Small intestine (tissue), 7 donors: ENCODE measurements around the gene RNU4-1. TPM values are rescaled to one million over a fixed set of nuclear protein-coding genes. Genes with fewer than 3 reads are reported as not detected.
A peak's percentile ranks its signal among the peaks of the same experiment; 100 is the strongest.

Experiments used
- DNase-seq, 2 donors: peaks; one replicate each; pipeline versions ENCODE4 v3.0.0 to v3.0.0-alpha.2; 2013
- FAIRE-seq: peaks from 2 replicates; lab custom pipeline; 2012; peaks lifted over from hg19 to GRCh38; lab: Jason Lieb, UNC
- H3K27ac ChIP-seq, 3 donors: one replicate each; pipeline ENCODE4 v1.5.1; 2013; ENCODE audit warnings: low read length in 2 of 3, mild to moderate bottlenecking in 2 of 3, control low read depth in 1 of 3, inconsistent platforms in 1 of 3, low read depth in 1 of 3, moderate library complexity in 1 of 3
- H3K27me3 ChIP-seq, 3 donors: one replicate each; pipeline ENCODE4 v1.6.1; 2013; ENCODE audit warnings: low read length in 3 of 3, inconsistent platforms in 1 of 3; ENCODE audit not compliant: control insufficient read depth in 3 of 3, insufficient read depth in 3 of 3
- H3K36me3 ChIP-seq, 3 donors: one replicate each; pipeline ENCODE4 v1.6.1; 2013; ENCODE audit warnings: low read length in 3 of 3, inconsistent platforms in 1 of 3, low read depth in 1 of 3, mild to moderate bottlenecking in 1 of 3, moderate library complexity in 1 of 3; ENCODE audit not compliant: control insufficient read depth in 3 of 3, insufficient read depth in 2 of 3
- H3K4me1 ChIP-seq, 3 donors: one replicate each; pipeline ENCODE4 v1.6.1; 2013; ENCODE audit warnings: low read length in 2 of 3, inconsistent platforms in 1 of 3, low read depth in 1 of 3, mild to moderate bottlenecking in 1 of 3, moderate library complexity in 1 of 3; ENCODE audit not compliant: control insufficient read depth in 3 of 3, insufficient read depth in 2 of 3
- H3K4me3 ChIP-seq, 3 donors: one replicate each; pipeline ENCODE4 v1.5.1; 2013; ENCODE audit warnings: low read length in 3 of 3, control low read depth in 1 of 3, inconsistent platforms in 1 of 3, low read depth in 1 of 3, mild to moderate bottlenecking in 1 of 3, moderate library complexity in 1 of 3
- H3K9me3 ChIP-seq, 2 donors: one replicate each; pipeline ENCODE4 v1.6.1; 2013; ENCODE audit warnings: low read depth in 1 of 2, low read length in 1 of 2; ENCODE audit not compliant: control insufficient read depth in 2 of 2, insufficient read depth in 1 of 2
- WGBS, 3 donors: extraction: QIAGEN DNeasy Blood & Tissue Kit; methylation state at CpG; one replicate each; pipeline ENCODE4 v1.1.7; 2013; 5-methylcytosine and 5-hydroxymethylcytosine counted together
- polyA plus RNA-seq, 4 donors: library from polyadenylated mRNA; stranded (reverse) in 3 of 4; unstranded in 1 of 4; fragments of 200-250 nt in 3 of 4; fragments of 120-200 nt in 1 of 4; gene quantifications; one replicate each; pipeline versions ENCODE4 v1.2.1 to v1.2.3, GENCODE V29; 2013
- donor health status: healthy with polysubstance abuse.
- donor health status: control.
- donor health status: control.
- donor health status: Bipolar disorder and iron deficiency.
- donor health status: healthy.

The RNU4-1 gene
- polyA plus RNA-seq, 4 donors = not detected

GRCh38 chr12:120264086-120264903 is 28.7 kb downstream of the RNU4-1 start:
- H3K27ac ChIP-seq = peak overlapping the region; percentile 84 to 89 (median 84)
- no peaks in the 10 kb centered on the region for H3K9me3 ChIP-seq
- H3K4me1 ChIP-seq = peaks cover 9 to 53% (median 12%) of the 10 kb centered on the region in 3 donors
- DNase-seq (peak; percentile 30 to 48), FAIRE-seq (no peak)
- H3K27me3 ChIP-seq = no peaks in the 10 kb centered on the region
- peak overlapping the region; percentile 92 to 96 (median 93) for H3K4me3 ChIP-seq
- 42 to 46% (median 44%) methylated on average over 15 of the region's 15 CpGs for WGBS, 3 donors
- peaks cover 0 to 32% (median 0%) of the 10 kb centered on the region in 3 donors for H3K36me3 ChIP-seq

GRCh38 chr12:120263748-120264085 is 29.3 kb downstream of the RNU4-1 start:
- peak; percentile 23 to 41 for DNase-seq
- Histone ChIP-seq H3K27ac (peak overlapping the region; percentile 84 to 89 (median 84)), H3K4me3 (peak overlapping the region in 2 of 3 donors; percentile 92 to 93), H3K4me1 (peaks cover 9 to 58% (median 12%) of the 10 kb centered on the region in 3 donors), H3K36me3 (peaks cover 0 to 32% (median 0%) of the 10 kb centered on the region in 3 donors), H3K9me3 (no peaks in the 10 kb centered on the region), H3K27me3 (no peaks in the 10 kb centered on the region)
- FAIRE-seq = no peak
- whole genome bisulfite sequencing, 3 donors = 28 to 38% (median 31%) methylated on average over 5 of the region's 5 CpGs

GRCh38 chr12:120262852-120263747 is 29.9 kb downstream of the RNU4-1 start:
- H3K36me3 ChIP-seq = peaks cover 0 to 35% (median 0%) of the 10 kb centered on the region in 3 donors
- H3K27ac ChIP-seq = peak overlapping the region; percentile 61 to 84 (median 84)
- 21 to 33% (median 28%) methylated on average over 15 of the region's 15 CpGs for WGBS, 3 donors
- no peaks in the 10 kb centered on the region for H3K27me3 ChIP-seq
- peak overlapping the region in 2 of 3 donors; percentile 92 to 93 for H3K4me3 ChIP-seq
- DNase-seq = peak in 1 of 2 donors; percentile 44
- H3K4me1 ChIP-seq = peaks cover 9 to 59% (median 12%) of the 10 kb centered on the region in 3 donors
- no peaks in the 10 kb centered on the region for H3K9me3 ChIP-seq
- no peak for FAIRE-seq

- FAIRE-seq = no peak
These were observed 30.8 kb downstream of the RNU4-1 start for GRCh38 chr12:120261951-120262851.

GRCh38 chr12:120260607-120261006 is 32.4 kb downstream of the RNU4-1 start:
- Histone ChIP-seq H3K9me3 (no peaks in the 10 kb centered on the region), H3K4me1 (peaks cover 5 to 58% (median 17%) of the 10 kb centered on the region in 3 donors), H3K4me3 (no peak overlapping the region), H3K27ac (no peak overlapping the region), H3K36me3 (peaks cover 0 to 49% (median 0%) of the 10 kb centered on the region in 3 donors), H3K27me3 (no peaks in the 10 kb centered on the region)
- WGBS, 3 donors = 94 to 98% (median 94%) methylated on average over 5 of the region's 5 CpGs
- DNase-seq (no peak), FAIRE-seq (no peak)

More at GRCh38 chr12:120261951-120262851, 30.8 kb downstream of the RNU4-1 start:
- Histone ChIP-seq H3K9me3 (no peaks in the 10 kb centered on the region), H3K4me3 (peak overlapping the region in 2 of 3 donors; percentile 92 to 93), H3K4me1 (peaks cover 7 to 58% (median 14%) of the 10 kb centered on the region in 3 donors), H3K27ac (peak overlapping the region; percentile 61 to 84 (median 84)), H3K27me3 (no peaks in the 10 kb centered on the region), H3K36me3 (peaks cover 0 to 41% (median 0%) of the 10 kb centered on the region in 3 donors)
- peak; percentile 68 to 70 for DNase-seq
- WGBS, 3 donors = 46 to 49% (median 46%) methylated on average over 10 of the region's 10 CpGs

- DNase-seq = no peak
- peaks cover 5 to 58% (median 17%) of the 10 kb centered on the region in 3 donors for H3K4me1 ChIP-seq
These were observed 33.4 kb downstream of the RNU4-1 start for GRCh38 chr12:120259418-120260202.

GRCh38 chr12:120258323-120258896 is 34.6 kb downstream of the RNU4-1 start:
- Histone ChIP-seq H3K4me3 (no peak overlapping the region), H3K27ac (peak overlapping the region in 2 of 3 donors; percentile 3 to 8), H3K4me1 (peaks cover 5 to 49% (median 17%) of the 10 kb centered on the region in 3 donors), H3K36me3 (peaks cover 0 to 59% (median 3%) of the 10 kb centered on the region in 3 donors), H3K9me3 (no peaks in the 10 kb centered on the region), H3K27me3 (no peaks in the 10 kb centered on the region)
- FAIRE-seq = no peak
- WGBS, 3 donors = 69 to 76% (median 69%) methylated on average over 5 of the region's 5 CpGs
- no peak for DNase-seq

More at GRCh38 chr12:120259418-120260202, 33.4 kb downstream of the RNU4-1 start:
- 72 to 93% (median 85%) methylated on average over 8 of the region's 8 CpGs for WGBS, 3 donors
- Histone ChIP-seq H3K36me3 (peaks cover 0 to 58% (median 3%) of the 10 kb centered on the region in 3 donors), H3K4me3 (no peak overlapping the region), H3K9me3 (no peaks in the 10 kb centered on the region), H3K27me3 (no peaks in the 10 kb centered on the region), H3K27ac (peak overlapping the region in 1 of 3 donors; percentile 5)
- FAIRE-seq = no peak
